GM19099 (cell line): ENCODE data around the gene CELF1.

Experiments used
- POLR2A ChIP-seq: IDR thresholded peaks from 3 replicates; pipeline ENCODE4 v1.6.1; 2011; ENCODE audit warnings: low read depth; ENCODE audit not compliant: insufficient read length; ENCODE audit errors: extremely low read depth

CELF1 gene

DNA sequence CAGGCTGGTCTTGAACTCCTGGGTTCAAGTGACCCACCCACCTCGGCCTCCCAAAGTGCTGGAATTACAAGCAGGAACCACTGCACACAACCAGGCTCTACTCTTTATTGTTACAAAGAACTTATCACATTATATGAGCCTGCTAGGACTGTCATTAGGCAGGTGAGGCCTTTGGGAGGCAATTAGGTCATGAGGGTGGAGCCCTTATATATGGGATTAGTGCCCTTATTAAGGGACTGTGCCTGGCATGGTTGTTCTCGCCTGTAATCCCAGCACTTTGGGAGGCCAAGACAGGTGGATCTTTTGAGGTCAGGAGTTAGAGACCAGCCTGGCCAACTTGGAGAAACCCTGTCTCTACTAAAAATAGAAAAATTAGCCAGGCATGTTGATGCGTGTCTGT, 116.2 kb downstream of the CELF1 start:
- no peak for TF ChIP-seq POLR2A

DNA sequence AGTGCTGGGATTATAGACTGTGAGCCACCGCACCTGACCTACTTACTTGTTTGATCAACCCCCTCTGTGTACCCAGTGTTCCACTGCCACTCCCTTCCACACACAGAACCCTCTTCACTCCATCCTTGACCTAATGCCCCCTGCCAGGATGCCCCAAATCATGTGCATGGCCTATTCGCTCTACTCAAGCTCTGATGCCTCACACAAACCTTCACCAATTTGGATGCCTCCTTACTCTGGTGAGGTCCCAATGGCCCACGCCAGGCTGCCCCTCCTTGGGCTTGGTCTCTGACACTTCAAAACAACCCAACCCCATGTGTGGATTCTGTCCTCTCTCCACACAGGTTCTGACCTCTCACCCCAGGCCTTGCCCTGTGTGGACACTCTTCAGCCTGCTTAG, 117.2 kb downstream of the CELF1 start:
- TF ChIP-seq POLR2A, result no peak

GRCh38 chr11:47434011-47434786, 118.7 kb downstream of the CELF1 start:
- TF ChIP-seq POLR2A, result no peak

DNA sequence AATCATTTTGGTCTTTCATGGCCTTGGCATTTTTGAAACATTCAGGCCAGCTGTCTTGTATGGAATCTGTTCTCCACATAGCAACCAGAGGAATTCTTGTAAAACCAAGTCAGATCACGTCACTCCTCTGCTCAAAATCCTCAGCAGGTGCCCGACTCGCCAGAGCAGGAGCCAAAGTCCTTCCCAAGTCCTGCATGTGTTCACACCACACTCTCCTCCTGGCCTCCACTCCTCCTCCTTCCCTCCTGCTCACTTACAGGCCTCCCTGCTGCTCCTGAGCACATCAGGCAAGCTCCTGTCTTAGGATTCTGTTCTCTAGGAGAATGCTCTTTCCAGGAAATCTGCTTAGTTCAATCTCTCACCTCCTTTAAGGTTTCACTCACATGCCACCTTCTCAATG, 119.8 kb downstream of the CELF1 start:
- TF ChIP-seq POLR2A, result no peak

DNA sequence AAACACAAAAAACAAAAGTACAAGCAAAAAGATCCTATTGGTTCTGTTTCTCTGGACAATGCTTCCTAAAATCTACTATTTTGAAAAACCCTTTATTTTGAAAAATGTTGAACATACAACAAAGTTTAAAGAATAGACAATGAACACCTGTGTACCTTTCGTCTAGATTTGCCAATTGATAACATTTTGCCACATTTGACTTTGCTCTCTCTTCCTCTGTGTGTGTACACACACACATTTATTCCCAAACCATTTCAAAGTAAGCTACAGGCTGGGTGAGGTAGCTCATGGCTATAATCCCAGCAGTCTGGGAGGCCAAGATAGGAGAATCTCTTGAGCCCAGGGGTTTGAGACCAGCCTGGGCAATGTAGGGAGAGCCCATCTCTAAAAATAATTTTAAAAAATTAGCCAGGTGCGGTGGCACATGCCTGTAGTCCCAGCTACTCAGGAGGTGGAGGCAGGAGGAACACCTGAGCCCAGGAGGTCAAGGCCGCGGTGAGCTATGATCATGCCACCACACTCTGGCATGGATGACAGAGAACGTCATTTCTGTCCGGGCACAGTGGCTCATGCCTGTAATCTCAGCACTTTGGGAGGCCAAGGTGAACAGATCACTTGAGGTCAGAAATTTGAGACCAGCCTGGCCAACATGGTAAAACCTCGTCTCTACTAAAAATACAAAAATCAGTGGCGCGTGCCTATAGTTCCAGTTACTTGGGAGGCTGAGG, 121.4 kb downstream of the CELF1 start:
- no peak for TF ChIP-seq POLR2A

DNA sequence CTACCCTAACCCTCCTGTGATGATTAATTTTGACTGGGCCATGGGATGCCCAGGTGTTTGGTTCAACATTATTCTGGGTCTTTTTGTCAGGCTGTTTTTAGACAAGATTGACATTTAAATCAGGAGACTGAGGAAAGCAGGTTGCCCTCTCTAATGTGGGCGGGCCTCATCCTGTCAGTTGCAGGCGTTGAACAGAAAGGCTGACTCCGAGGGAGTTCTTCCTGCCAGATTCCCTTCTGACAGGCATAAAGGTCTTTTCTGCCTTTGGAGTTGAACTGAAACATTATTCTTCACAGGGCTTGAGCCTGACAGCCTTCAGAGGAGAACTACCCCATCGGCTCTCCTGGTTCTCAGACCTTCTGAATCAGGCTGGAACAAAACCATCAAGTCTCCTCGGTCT, 122.4 kb downstream of the CELF1 start:
- TF ChIP-seq POLR2A, result no peak

DNA sequence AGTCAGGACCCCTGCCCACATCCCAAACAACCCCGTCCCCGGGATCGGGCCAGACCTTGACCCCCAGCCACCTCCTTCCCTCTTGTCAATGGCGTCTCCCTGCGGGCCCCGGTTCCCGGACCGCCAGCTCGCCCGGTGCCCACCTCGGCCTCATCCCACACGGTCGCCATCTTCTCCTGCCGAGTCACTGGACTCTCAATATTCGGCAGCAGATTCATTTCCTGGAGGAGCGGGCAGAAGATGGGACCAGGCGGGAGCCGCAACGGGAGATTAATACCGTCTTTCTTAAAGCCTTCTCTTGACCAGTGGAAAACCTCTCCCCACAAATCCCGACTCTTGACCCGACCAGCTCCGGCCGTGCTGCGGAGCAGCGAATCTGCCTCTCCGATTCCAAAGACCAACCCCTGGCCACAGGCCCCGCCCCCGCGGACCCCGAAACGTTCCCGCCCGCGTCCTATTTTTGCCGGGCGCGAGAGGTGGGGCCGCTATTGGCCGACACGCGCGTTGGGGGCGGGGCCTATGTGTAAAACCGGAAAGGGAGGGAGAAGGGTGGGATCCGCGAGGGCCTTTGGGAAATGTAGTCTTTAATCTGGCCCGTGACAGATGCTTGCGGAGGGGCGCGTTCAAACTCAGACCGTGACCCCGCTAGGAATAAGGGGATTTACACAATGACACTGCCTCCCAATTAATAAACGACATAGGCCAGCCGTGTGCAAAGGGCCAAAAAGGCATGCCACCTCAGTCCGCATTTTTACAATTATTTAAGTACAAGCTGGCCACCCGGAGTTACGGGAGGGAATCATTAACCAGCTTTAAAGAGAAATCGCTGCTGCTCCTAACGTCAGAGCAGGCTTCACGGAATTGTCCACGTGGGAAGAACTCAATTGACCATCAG, 126.6 kb downstream of the CELF1 start, which contains the start of gene PSMC3:
Gene PSMC3, minus strand, starts transcription at position 378 of the 895 bp plus-strand sequence. Its CDS starts 160 bp downstream, at position 218.
- TF ChIP-seq POLR2A, result peak; percentile 87

- TF ChIP-seq POLR2A, result no peak
These were observed 127.3 kb downstream of the CELF1 start for GRCh38 chr11:47425611-47426010.

DNA sequence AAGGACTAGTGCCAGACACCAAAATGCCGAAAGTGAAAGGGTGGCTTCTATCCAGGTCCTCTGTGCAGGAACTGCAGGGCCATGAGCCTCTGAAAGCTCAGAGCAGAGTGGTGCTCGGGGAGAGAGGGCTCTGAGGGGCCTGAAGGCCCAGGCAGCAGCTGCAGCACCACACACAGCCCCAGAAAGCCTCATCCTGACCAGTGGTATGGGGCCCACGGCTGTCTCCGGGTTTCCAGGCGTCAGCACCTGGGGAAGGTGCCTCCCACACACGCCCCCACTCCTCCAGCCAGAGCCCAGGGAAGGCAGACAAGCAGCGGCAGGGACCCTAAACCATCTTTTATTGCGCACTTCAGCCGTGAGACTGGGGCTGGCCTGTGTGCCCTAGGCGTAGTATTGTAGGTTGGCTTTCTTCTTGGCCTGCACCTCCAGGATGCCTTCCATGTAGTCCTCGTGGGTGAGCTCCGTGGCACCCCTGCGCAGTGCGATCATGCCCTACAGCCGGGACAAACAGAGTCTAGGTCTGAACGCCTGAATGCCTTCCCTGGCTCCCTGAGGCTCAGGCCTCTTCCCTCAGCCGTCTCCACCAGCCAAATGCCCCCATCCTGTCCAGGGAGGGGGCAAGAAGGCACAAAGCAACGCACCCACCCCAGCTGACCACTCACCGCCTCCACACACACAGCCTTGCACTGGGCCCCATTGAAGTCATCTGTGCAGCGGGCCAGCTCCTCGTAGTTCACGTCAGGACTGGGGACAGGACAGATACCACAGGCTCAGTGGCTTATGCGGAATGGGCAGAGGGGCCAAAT, 134.3 kb downstream of the CELF1 start:
- no peak for TF ChIP-seq POLR2A

DNA sequence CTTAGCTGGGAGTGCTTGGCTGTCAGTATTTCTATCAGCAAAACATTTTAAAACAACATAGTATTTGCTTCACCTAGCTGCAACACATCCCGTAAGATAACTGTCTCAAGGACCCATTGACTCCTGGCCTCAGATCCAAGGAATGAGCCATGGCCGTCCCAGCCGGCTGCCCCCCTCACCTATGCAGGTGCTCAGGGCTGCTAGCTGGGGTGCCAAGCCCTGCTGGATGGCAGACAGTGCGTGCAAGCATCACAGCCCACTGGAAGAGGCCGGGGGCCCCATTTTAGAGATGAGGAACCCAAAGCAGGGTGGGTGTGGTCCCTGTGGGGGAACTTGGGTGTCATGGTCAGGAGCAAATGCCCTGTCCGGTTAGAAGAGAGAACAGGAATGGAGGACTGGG, 135.2 kb downstream of the CELF1 start:
- peak; percentile 1 for TF ChIP-seq POLR2A

GRCh38 chr11:47415949-47416472, 136.9 kb downstream of the CELF1 start:
- no peak for TF ChIP-seq POLR2A
